ENCODE measurements around the gene SYT17.

DNA sequence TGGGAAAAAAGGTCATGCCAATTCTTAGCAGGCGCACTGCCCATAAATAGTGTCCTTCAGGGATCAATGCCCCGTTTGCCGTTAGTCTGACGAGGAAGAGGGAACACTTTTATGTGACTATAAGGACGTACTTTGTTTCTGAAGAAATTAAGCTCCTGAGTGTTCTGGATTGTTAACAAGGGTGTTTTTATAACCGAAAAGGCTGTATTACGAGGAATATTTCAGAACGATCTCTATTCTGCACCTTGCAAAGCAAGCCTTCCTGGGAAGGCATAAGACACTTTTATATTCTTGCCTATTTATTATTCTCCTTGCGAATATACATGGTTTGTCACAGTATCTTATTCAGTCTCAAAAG is 24.5 kb upstream of the SYT17 start:
- no peak for TF ChIP-seq POLR2A (IDR thresholded peaks at IDR 0.05)
- TF ChIP-seq, protein P1, sequence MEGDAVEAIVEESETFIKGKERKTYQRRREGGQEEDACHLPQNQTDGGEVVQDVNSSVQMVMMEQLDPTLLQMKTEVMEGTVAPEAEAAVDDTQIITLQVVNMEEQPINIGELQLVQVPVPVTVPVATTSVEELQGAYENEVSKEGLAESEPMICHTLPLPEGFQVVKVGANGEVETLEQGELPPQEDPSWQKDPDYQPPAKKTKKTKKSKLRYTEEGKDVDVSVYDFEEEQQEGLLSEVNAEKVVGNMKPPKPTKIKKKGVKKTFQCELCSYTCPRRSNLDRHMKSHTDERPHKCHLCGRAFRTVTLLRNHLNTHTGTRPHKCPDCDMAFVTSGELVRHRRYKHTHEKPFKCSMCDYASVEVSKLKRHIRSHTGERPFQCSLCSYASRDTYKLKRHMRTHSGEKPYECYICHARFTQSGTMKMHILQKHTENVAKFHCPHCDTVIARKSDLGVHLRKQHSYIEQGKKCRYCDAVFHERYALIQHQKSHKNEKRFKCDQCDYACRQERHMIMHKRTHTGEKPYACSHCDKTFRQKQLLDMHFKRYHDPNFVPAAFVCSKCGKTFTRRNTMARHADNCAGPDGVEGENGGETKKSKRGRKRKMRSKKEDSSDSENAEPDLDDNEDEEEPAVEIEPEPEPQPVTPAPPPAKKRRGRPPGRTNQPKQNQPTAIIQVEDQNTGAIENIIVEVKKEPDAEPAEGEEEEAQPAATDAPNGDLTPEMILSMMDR (IDR thresholded peaks at IDR 0.05), result no peak
